Endometrial microvascular endothelial cells (primary cell): ENCODE results near the gene SGCD. TPM values are rescaled to one million over a fixed set of nuclear protein-coding genes. Genes with fewer than 3 reads are reported as not detected.

ENCODE experiments used
- in situ Hi-C: cut with HindIII; loops from 2 replicates; pipeline ENCODE4 v1.10.0; 2017; ENCODE audit warnings: low sequenced_read_pairs, low pct_unique_long_range_greater_than_20kb; ENCODE audit errors: inconsistent ontology term
- total RNA-seq: library from RNA; depleted of rRNA; stranded (reverse); fragments of >200 nt; gene quantifications from one replicate; pipeline ENCODE4 v1.2.3, GENCODE V29; 2015; ENCODE audit errors: inconsistent ontology term

Gene SGCD
- total RNA-seq, 1 donor from 2014 or later, result not detected

DNA sequence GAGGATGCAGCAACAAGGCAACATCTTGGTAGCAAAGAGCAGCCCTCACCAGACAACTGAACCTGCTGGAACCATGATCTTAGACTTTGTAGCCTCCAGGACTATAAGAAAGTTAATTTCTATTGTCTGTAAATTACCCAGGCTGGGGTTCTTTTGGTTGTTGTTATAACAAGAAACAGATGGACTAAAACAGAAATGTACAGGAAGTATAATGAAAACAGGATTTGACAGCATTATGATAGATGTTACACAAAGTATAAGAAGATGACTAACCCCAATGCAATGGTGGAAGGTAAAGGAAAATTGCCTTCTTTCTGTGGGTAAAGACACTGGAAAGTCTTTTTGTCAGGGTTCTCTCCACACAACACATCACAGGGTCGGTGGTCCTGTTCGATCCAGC is 204.2 kb downstream of the SGCD start:
- in situ Hi-C loops, result no loop called here

- in situ Hi-C loops, result no loop called here
These were observed 206.0 kb downstream of the SGCD start for GRCh38 chr5:156532921-156533320.

DNA sequence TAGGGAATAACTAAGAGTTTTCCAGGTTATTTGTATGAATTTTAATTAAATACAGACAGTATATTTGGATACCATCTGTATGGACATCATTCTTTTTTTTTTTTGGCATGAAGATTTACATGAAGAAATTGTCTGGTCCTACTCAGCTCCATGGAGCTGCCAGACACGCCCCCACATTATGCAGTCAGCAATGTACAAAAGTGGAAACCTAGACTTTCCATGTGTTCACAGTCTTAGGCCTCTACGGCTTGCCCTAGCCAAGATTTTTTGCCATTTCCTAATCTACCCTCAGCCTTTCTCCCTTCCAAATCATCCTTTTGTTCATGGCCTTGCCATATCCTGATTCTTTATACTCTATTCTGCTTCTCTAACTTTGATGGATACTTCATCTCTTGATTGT is 207.1 kb downstream of the SGCD start:
- in situ Hi-C loops, result no loop called here

DNA sequence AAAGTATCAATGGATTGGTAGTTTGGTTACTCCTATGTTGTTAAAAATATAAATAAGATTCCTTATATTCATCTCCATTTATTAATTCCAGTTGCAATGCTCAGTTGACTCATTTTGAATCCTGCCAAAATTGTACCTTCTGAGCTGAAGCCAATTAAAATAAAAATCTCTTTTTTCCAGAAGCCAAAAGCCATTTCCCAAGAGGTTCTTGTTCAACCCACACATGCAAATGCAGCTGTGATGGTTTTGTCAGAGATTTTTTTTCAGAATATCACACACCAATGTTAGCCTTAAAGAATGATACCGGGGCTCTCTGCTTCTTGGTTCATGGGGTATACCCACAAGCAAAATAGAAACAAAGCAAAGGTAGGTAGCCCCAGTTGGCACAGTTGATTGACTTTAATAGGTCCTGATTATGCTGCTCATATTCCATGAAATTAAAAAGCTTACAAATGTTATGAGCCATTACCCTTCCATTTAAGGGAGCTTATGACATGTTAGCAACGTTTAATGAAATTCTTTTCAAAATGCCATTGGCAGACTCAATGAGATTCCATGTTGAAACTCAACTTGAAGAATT is 208.0 kb downstream of the SGCD start:
- in situ Hi-C loops, result no loop called here

DNA sequence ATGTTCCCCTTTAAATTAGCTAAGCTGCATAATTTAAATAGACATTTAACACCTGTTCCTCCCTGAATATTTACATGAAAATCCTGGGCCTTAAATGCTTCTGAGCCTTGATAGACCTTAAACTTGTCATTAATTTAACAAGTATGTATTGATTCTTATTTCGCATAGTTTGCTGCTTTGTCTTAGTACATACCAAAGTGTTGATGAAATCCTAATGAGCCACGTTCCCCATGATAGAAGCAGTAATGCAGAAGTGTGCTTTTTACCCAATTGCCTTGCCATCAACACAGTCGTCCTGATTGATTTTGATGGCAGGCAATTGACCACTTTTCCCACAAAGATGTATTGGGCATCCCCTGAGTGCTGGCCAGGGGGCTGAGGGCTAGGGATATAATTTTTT is 213.5 kb downstream of the SGCD start:
- in situ Hi-C loops, result no loop called here

- in situ Hi-C loops, result no loop called here
These were observed 214.6 kb downstream of the SGCD start for GRCh38 chr5:156541582-156541981.

DNA sequence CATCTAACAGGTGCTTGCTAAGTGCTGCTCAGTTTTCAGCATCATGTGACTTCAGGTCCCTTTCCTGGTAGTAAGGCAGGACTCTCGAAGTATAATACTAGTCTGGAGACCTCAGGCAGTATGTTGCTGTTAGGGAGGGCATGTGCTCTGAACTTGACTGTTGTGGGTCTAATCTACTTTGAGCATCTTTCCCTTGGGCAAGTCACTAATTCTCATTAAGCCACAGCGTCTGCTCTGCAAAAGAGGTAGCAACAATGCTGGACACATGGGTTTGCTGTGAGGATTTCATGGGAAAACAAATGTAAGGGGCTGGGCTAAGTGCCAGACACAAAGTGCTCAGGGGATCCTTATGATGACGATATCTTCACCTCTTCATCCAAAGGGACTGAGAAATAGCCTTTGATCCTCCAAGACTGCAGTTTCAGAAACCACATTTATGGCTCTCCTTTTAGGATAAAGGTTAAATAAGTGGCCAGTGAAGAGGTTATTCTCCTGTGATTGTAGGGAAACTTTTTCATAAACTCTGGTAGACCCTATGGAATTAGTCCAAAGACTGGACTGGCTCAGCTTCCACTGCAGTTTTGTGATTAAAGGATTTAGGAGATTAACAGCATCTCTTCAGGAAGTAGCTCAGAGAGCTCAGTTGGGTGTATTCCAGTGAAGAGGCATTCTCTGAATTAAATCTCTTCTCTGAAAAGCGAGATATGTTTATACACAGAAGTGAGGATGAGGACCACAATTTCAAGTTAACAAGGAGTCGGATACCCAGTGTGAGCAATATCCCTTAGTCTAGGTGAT is 216.6 kb downstream of the SGCD start:
- in situ Hi-C loops, result no loop called here

- in situ Hi-C loops, result no loop called here
These were observed 225.9 kb downstream of the SGCD start for GRCh38 chr5:156552855-156553358.

DNA sequence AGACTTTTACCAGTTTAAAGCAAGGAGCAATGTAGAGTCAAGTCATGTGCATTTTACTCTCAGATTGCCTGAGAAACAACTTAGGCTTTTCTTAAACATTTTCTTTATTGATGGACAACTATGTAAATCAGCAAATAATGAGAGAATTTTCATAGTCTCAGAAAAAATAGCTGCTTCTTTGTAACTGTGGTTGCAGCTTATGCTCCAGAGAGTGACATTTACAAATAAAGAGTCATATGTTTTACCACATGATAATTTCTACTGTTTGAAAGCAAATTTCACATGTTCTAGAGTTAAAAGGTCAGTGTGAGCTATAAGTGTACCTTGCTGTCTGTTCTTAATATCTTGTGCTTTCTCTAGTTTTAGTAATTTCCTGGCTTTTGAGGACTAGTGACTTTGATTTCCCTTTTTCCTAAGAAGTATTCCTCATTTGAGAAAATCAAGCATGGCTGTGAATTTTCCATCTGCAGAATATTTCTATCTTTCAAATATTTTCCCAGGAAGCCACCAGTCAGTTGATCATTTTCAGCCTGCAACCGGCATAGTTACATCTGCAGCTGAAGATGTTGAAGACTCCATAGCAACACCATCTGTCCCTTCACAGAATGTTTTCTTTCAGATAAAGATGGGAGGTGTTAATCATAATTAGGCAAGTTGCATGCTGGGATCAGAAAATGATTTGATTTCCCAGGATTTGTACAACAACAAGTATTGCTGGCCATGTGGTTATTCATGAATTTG is 229.9 kb downstream of the SGCD start:
- in situ Hi-C loops, result no loop called here

DNA sequence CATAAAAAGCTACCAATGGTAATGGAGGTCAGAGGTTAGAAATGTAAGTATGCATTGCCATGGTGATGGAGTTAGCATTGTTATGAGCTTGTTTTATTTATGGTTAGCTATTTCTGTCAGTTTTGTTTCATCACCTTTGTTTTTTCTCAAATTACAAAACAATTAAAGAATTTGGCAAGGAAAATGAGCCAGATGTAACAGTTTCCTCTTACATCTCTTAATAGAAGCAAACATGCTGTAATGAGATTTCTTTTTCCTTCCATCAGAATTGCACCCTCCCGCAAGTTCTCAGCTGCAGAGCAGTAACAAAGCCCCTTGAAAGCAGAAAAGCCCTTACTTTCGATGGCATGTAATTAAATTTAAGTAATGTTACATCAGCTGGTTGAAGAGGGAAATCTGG is 233.0 kb downstream of the SGCD start:
- in situ Hi-C loops, result no loop called here

GRCh38 chr5:156561651-156562050 is 234.7 kb downstream of the SGCD start:
- in situ Hi-C loops, result no loop called here

GRCh38 chr5:156570615-156571014 is 243.7 kb downstream of the SGCD start:
- in situ Hi-C loops, result no loop called here

DNA sequence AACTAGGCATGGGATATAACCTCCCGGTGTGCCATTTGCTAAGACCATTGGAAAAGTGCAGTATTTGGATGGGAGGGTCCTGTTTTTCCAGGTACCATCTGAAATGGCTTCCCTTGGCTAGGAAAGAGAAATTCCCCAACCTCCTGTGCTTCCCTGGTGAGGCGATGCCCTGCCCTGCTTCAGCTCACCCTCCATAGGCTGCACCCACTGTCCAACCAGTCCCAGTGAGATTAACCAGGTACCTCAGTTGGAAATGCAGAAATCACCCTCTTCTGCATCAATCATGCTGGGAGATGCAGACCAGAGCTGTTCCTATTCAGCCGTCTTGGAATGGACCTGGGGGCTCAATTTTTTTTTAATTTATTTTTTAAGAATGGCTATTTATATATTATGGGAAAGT is 254.8 kb downstream of the SGCD start:
- in situ Hi-C loops, result no loop called here

GRCh38 chr5:156582193-156582598 is 255.2 kb downstream of the SGCD start:
- in situ Hi-C loops, result no loop called here

DNA sequence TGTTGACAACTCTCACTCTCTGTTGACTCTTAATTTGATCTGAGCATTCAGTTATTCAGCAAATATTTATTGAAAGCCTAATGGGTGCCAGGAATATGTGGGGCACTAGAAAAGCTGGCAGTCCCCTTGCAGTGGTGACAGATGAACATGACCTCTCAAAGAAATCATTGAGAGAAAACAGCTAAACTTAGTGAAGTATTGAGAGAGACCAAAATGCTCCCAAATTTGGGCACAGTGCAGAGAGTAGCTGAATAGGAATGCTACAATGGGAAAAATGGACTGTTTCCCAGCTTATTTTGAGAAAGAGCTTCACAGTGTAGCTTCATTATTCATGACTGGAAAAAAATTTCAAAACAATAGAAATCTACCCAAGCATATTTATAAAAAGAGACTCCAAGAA is 257.9 kb downstream of the SGCD start:
- in situ Hi-C loops, result no loop called here

- in situ Hi-C loops, result no loop called here
These were observed 259.0 kb downstream of the SGCD start for GRCh38 chr5:156585999-156586398.

DNA sequence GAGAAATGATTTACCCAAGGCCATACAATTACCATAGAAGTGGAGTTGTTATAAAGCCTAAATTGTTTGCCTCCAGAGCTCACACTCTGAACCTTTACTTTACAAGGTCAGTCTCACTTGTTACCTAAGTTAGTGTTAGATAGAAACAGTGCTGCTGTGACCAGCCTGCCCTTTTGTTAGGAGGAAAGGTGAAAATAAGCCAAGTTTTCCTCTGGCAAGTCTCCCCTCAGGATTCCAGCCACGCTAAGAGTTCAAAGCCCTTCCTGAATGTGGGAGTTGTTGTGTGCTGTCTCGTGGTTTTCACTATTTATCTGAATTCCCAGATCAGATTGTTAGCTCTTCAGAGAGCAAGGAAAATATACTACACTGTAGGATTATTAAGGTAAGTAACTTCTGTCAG is 260.0 kb downstream of the SGCD start:
- in situ Hi-C loops, result no loop called here

GRCh38 chr5:156588306-156588705 is 261.3 kb downstream of the SGCD start:
- in situ Hi-C loops, result no loop called here

GRCh38 chr5:156589104-156589945 is 262.4 kb downstream of the SGCD start:
- in situ Hi-C loops, result no loop called here
